Upper lobe of right lung (tissue), 1 donor: ENCODE results near the gene ABL2. TPM values are rescaled to one million over a fixed set of nuclear protein-coding genes. Genes with fewer than 3 reads are reported as not detected.

ENCODE experiments used
- ATAC-seq: fragments of 200-7000 bp; cut with Tn5 transposase; one replicate; pipeline ENCODE4 v1.9.1; 2020; ENCODE audit warnings: mild to moderate bottlenecking, moderate library complexity
- DNase-seq: peaks from one replicate; pipeline ENCODE4 v3.0.0-alpha.2; 2020
- H3K27ac ChIP-seq: fragments of 200-600 bp; one replicate; pipeline ENCODE4 v1.8.0; 2022
- H3K27me3 ChIP-seq: fragments of 200-600 bp; one replicate; pipeline ENCODE4 v1.8.0; 2022; ENCODE audit warnings: mild to moderate bottlenecking
- H3K36me3 ChIP-seq: fragments of 200-600 bp; one replicate; pipeline ENCODE4 v1.8.0; 2022
- H3K4me1 ChIP-seq: fragments of 200-600 bp; one replicate; pipeline ENCODE4 v1.8.0; 2022
- H3K4me3 ChIP-seq: fragments of 200-600 bp; one replicate; pipeline ENCODE4 v1.8.0; 2022; ENCODE audit warnings: mild to moderate bottlenecking
- H3K9me3 ChIP-seq: fragments of 200-600 bp; one replicate; pipeline ENCODE4 v1.8.0; 2022
- intact Hi-C: fragments of 100-400 bp; cut with DNase I; formaldehyde crosslinking; loops from one replicate; pipeline ENCODE4 v1.11.0; 2022
- total RNA-seq: library from RNA; stranded (reverse); fragmentation: NEBNext Ultra II Directional; extraction: Animal tissue kit (Norgen Biotek cat#: 25700); gene quantifications from one replicate; pipeline ENCODE4 v1.2.1, GENCODE V29; 2021
- TF ChIP-seq, protein P1 (sequence below): fragments of 200-600 bp; IDR thresholded peaks from one replicate; pipeline ENCODE4 v1.8.0; 2022; ENCODE audit warnings: antibody characterized with exemption
- donor health status: DM: no; HTN: yes; CAD: no; lungs with severe emphysema.

Gene ABL2
- total RNA-seq, 1 donor from 2014 or later, result 32.7 TPM

DNA sequence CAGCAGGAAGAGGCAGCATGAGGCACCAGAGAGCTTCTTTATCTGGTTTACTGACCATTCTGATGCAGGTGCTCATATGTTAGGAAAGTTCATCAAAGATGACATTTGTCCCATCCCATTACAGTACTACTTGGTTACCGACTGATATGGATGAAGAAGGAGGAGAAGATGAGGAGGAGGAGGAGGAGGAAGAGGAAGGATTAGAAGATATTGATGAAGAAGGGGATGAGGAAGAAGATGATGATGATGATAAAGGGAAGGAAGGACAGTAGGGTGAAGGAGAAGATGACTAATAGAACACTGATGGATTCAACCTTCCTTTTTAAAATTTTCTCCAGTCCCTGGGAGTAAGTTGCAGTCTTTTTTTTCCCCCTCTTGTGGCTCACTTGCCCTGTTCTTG lies 45.1 kb downstream of the ABL2 start:
- no peaks in the 10 kb centered on the region for H3K9me3 ChIP-seq
- no peak overlapping the region for H3K27ac ChIP-seq
- no peak for ATAC-seq
- H3K4me3 ChIP-seq, result no peak overlapping the region
- TF ChIP-seq, protein P1, sequence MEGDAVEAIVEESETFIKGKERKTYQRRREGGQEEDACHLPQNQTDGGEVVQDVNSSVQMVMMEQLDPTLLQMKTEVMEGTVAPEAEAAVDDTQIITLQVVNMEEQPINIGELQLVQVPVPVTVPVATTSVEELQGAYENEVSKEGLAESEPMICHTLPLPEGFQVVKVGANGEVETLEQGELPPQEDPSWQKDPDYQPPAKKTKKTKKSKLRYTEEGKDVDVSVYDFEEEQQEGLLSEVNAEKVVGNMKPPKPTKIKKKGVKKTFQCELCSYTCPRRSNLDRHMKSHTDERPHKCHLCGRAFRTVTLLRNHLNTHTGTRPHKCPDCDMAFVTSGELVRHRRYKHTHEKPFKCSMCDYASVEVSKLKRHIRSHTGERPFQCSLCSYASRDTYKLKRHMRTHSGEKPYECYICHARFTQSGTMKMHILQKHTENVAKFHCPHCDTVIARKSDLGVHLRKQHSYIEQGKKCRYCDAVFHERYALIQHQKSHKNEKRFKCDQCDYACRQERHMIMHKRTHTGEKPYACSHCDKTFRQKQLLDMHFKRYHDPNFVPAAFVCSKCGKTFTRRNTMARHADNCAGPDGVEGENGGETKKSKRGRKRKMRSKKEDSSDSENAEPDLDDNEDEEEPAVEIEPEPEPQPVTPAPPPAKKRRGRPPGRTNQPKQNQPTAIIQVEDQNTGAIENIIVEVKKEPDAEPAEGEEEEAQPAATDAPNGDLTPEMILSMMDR, result no peak
- no peaks in the 10 kb centered on the region for H3K27me3 ChIP-seq
- no peaks in the 10 kb centered on the region for H3K4me1 ChIP-seq
- H3K36me3 ChIP-seq, result no peaks in the 10 kb centered on the region
- no peak for DNase-seq
- intact Hi-C loops, result no loop called here

DNA sequence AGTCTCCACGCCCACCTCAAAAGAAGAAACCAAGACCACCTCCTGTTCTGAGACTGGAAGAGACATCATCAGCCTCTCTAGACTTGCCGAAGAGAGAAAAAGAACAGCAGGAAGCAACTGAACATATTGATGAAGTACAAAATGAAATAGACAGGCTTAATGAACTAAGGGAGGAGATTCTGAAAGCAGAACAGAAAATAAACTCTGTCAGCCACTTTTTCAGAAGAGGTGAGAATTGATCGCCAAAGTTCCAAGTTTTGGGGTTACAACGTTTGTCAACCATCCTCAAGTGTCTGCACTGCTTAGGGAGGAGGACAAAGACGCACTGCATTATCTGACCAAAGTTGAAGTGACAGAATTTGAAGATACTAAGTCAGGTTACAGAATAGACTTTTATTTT lies 45.6 kb downstream of the ABL2 start:
- Histone ChIP-seq H3K9me3 (no peaks in the 10 kb centered on the region), H3K4me3 (no peak overlapping the region), H3K36me3 (no peaks in the 10 kb centered on the region), H3K4me1 (peaks cover 3% of the 10 kb centered on the region), H3K27ac (no peak overlapping the region), H3K27me3 (no peaks in the 10 kb centered on the region)
- intact Hi-C loops, result no loop called here
- TF ChIP-seq, protein P1, result no peak
- ATAC-seq (no peak), DNase-seq (no peak)

DNA sequence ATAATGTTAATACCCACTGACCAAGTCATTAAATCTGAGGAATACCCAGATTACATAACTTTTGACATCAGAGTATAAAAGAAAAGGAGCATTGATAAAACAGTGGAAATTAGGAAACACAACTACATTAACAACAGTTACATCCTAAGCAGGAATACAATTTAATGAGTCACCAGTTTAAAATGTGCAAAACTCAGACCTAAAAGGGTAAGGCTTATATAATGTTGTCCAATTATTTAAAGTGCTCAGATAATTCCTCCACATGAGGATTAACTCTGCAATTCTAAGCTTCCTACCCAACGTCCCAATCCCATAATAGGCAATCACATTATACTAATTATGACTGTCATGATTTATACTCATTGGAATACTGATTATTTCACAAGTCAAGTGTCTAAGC lies 50.5 kb downstream of the ABL2 start:
- Histone ChIP-seq H3K9me3 (no peaks in the 10 kb centered on the region), H3K27ac (no peak overlapping the region), H3K4me1 (peaks cover 21% of the 10 kb centered on the region), H3K36me3 (no peaks in the 10 kb centered on the region), H3K4me3 (no peak overlapping the region), H3K27me3 (no peaks in the 10 kb centered on the region)
- intact Hi-C loops, result no loop called here
- ATAC-seq (no peak), DNase-seq (no peak)
- TF ChIP-seq, protein P1, result no peak

DNA sequence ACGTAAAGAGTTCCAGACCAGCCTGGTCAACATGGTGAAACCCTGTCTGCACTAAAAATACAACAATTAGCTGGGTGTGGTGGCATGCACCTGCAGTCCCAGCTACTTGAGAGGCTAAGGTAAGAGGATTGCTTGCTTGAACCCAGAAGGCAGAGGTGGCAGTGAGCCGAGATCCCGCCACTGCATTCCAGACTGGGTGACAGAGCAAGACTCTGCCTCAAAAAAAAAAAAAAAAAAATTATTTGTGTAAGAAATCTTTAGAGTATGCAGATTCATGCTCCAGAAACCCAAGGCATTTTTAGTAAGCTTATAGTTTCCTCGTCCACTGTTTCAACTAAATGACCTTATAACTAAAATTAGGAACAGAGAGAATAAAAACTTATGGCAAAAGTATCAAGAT lies 51.3 kb downstream of the ABL2 start:
- no peak overlapping the region for H3K4me3 ChIP-seq
- intact Hi-C loops, result no loop called here

DNA sequence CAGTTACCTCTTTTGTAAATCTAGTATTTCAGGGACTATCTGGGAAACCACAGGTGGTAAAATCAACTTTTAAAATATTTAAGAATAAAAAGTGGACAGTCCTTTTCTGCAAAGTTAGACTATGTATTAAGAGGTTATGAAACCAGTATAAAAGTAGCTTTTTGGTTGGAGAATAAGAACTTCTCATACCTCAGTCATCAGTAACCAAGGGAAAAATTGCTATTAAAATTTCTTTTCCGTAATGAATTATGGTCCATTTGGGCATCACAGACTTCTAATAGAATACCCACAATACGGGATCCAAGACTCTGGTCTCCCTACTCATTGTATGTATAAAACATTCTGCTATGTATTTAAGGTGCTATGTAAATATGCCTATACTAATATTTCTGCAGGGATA lies 51.9 kb downstream of the ABL2 start:
- peaks cover 21% of the 10 kb centered on the region for H3K4me1 ChIP-seq
- TF ChIP-seq, protein P1, result no peak
- H3K27me3 ChIP-seq, result no peaks in the 10 kb centered on the region
- DNase-seq (no peak), ATAC-seq (no peak)
- H3K36me3 ChIP-seq, result no peaks in the 10 kb centered on the region
- no peak overlapping the region for H3K27ac ChIP-seq
- H3K9me3 ChIP-seq, result no peaks in the 10 kb centered on the region
- H3K4me3 ChIP-seq, result no peak overlapping the region
- intact Hi-C loops, result no loop called here

More for the DNA sequence above, 51.3 kb downstream of the ABL2 start:
- Histone ChIP-seq H3K27ac (no peak overlapping the region), H3K36me3 (no peaks in the 10 kb centered on the region), H3K4me1 (peaks cover 21% of the 10 kb centered on the region), H3K9me3 (no peaks in the 10 kb centered on the region), H3K27me3 (no peaks in the 10 kb centered on the region)
- no peak for DNase-seq
- TF ChIP-seq, protein P1, result no peak
- no peak for ATAC-seq

DNA sequence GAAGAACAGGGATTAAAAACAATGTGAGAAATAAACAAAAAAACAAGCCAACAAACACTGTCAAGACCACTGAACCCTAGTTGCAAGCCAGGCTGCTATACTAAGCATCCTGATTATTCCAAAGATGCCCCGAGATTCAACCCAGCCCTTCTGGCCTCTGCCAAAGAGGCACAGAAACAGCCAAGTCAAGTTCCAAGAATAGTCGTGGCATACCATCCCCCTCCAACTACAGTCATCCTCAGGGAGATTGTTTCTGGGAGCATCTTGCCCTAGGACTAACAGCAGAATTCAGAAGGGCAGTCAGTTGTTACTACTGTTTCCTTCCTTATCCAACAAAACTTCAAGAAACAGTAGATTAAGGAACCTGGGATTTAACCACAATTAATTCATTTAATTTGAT lies 52.3 kb downstream of the ABL2 start:
- intact Hi-C loops, result no loop called here
- no peak overlapping the region for H3K4me3 ChIP-seq
- DNase-seq (no peak), ATAC-seq (no peak)
- H3K36me3 ChIP-seq, result no peaks in the 10 kb centered on the region
- H3K27ac ChIP-seq, result no peak overlapping the region
- peaks cover 21% of the 10 kb centered on the region for H3K4me1 ChIP-seq
- no peaks in the 10 kb centered on the region for H3K27me3 ChIP-seq
- TF ChIP-seq, protein P1, result no peak
- H3K9me3 ChIP-seq, result no peaks in the 10 kb centered on the region
